ENCODE measurements around the gene PRDX1.
"Not testable (repeated sequence)": the region's sequence is repeated elsewhere in the genome, so short reads cannot be mapped to it uniquely, and the experiment has no call there.

PRDX1 gene

DNA sequence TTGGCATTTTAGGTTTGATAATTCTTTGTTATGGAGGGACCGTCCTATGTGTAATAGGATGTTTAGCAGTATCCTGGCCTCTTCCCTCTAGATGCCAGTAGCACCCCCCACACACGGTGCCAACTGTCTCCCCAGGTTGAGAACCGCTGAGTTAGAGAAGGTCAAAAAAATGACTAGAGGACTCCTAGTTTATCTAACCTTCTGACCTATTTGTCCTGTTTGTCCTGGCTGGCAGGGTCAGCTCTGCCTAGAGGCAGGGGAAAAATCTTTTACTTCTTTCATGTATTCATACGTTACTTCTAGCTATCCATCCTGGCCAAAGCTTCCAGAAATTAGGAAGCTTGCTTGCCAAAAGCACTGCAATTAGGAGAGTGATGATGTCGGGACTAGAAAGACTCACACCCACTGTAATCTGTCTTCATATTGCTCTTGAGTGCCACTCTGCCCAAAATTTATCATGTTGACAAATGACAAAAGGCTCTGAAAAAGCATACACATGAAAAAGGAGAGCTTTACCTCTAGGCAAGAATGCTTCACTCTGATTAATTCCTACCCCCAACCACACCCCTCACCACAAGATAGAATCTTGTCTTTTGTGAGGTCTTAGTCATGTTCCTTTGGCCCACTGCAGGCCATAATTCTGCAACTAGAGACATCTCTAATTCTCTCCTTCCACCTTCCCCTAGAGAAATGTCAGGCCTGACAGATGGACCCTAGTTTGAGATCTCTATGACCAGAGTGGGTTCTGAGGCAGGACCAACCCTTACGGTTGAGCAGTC lies 14.5 kb upstream of the PRDX1 start:
- no peak for DNase-seq (ENCODE audit: low read depth)

DNA sequence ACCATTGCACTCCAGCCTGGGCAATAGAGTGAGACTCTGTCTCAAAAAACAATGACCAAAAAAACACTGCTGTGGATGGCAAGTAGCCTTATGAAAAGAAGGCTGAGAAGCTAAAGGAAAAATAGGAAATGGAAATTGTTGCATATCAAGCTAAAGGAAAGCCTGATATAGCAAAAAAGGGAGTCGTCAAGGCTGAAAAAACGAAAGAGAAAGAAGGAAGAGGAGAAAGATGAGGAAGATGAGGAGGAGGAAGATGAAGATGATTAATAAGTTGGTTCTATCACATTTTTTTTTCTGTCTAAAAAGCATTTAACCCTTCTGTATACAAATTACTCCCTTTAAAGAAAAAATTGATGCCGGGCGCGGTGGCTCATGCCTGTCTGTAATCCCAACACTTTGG lies 10.2 kb upstream of the PRDX1 start:
- no peak for DNase-seq (ENCODE audit: low read depth)

DNA sequence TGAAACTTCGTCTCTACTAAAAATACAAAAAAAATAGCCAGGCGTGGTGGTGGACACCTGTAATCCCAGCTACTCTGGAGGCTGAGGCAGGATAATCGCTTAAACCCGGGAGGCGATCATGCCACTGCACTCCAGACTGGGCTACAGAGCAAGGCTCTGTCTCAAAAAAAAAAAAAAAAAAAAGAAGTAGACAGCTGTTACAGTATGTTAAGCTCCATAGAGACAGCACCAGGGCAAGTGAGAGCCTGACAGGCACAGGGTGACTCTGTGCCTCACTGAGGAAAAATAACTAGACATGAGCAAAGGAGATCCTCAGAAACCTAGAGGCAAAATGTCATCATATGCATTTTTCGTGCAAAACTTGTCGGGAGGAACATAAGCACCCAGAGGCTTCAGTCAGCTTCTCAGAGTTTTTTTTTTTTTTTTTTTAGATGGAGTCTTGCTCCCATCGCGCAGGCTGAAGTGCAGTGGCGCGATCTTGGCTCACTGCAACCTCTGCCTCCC lies 9.0 kb upstream of the PRDX1 start:
- no peak for DNase-seq (ENCODE audit: low read depth)

DNA sequence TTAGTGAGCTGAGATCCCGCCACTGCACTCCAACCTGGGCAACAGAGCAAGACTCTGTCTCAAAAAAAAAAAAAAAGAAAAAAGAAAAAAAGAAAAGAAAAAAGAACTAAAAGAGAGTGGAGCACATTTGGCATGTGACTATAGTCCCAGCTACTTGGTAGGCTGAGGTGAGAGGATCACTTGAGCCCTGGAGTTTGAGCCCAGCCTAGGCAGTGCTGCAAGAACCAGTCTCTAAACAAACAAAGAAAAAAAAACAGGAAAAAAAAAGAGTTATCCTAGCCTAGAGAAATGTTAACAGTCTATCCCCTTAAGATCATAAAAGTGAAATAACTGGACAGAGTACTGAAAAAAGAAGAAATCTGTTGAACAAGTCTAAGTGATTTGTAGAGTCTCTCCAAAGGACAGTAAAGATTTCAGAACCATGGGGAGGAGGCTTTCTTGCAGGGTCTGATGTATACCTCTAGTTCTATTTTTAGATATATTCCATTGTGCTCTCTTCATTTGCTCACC lies 4.5 kb upstream of the PRDX1 start:
- no peak for DNase-seq (ENCODE audit: low read depth)

DNA sequence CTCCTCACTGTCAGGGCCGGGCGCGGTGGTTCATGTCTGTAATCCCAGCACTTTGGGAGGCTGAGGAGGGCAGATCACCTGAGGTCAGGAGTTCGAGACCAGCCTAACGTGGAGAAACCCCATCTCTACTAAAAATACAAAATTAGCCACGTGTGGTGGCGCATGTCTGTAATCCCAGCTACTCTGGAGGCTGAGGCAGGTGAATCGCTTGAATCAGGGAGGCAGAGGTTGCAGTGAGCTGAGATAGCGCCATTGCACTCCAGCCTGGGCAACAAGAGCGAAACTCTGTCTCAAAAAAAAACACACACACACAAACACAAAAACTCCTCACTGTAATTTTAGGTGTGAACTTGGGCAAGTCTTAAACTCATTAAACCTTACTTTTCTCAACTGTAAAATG lies 2.3 kb upstream of the PRDX1 start:
- DNase-seq (ENCODE audit: low read depth), result not testable (repeated sequence)

DNA sequence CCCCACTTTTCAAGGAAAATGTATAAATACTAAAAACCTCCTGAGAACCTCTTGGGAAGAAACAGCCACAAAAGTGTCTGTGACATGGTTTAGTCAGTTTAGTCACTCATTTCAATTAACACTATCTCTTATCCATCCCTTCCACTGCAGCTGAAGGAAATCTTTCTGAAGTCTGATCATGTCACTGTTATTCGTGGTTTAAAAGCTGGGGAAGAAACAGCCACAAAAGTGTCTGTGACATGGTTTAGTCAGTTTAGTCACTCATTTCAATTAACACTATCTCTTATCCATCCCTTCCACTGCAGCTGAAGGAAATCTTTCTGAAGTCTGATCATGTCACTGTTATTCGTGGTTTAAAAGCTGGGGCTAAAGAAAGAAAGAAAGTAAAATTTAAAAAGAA lies 1.8 kb upstream of the PRDX1 start:
- DNase-seq (ENCODE audit: low read depth), result not testable (repeated sequence)

DNA sequence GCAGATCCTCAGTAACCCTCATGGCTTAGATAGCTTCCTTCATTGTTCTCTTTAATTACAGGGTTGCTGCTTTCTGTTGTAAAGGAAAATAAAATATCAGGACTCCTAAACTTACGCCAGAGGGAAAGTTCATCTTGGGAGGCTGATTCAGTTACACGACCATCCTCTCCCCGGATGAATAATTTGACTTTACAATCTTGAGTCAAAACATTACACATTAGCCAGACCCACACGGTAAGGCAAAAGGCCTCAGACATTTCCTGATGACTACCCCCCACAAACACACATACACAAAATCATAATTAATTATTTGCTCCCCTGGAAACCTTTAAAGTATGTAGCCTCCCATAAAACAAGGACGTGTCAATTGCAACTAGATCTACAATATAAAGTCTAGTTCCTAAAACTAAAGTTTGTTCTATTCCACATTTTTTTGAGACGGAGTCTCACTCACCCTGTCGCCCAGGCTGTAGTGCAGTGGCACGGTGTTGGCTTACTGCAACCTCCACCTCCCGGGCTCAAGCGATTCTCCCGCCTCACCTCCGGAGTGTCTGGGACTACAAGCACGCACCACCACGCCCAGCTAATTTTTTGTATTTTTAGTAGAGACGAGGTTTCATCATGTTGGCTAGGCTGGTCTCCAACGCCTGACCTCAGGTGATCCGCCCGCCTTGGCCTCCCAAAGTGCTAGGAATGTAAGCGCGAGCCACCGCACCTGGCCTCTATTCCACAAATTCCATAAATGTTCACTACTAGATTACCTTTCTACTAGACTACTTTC lies 830 bp upstream of the PRDX1 start:
- DNase-seq (ENCODE audit: low read depth), result no peak

DNA sequence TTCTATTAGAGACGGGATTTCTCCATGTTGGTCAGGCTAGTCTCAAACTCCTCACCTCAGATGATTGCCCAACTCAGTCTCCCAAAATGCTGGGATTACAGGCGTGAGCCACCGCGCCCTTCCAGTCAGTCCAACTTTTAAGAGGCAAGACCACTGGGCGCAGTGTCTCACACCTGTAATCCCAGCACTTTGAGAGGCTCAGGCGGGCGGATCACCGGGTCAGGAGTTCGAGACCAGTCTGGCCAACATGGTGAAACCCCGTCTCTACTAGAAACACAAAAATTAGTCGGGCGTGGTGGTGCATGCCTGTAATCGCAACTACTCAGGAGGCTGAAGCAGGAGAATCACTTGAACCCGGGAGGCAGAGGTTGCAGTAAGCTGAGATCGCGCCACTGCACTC lies 1.9 kb downstream of the PRDX1 start:
- DNase-seq (ENCODE audit: low read depth), result not testable (repeated sequence)

DNA sequence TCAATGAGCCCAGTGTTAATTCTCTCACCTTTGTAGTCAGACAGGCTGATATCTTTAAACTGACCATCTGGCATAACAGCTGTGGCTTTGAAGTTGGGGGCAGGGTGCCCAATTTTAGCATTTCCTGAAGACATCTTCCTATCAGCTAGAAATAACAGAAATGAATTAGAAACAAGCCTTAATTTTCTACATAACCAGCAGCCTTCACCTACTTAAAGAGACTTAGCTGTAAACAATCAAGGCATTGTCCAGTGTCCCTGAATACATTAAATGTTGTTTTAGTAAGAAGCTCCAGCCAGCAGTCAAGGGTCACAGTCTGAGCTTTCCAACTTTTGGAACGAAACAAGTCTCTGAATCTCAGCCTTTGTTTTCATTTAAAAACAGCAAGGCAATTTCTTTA lies 2.8 kb downstream of the PRDX1 start:
- DNase-seq (ENCODE audit: low read depth), result no peak

DNA sequence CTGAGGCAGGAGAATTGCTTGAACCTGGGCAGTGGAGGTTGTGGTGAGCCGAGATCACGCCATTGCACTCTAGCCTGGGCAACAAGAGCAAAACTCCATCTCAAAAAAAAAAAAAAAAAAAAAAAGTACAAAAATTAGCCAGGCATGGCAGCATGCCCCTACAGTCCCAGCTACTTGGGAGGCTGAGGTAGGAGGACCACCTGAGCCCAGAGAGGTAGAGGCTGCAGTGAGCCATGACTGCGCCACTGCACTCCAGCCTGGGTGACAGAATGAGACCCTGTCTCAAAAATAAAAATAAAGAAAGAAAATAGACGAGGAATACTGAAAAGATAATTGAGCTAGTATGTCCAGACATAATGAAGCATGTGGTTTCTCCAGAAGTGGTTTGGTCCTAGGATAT lies 3.3 kb downstream of the PRDX1 start:
- DNase-seq (ENCODE audit: low read depth), result not testable (repeated sequence)

DNA sequence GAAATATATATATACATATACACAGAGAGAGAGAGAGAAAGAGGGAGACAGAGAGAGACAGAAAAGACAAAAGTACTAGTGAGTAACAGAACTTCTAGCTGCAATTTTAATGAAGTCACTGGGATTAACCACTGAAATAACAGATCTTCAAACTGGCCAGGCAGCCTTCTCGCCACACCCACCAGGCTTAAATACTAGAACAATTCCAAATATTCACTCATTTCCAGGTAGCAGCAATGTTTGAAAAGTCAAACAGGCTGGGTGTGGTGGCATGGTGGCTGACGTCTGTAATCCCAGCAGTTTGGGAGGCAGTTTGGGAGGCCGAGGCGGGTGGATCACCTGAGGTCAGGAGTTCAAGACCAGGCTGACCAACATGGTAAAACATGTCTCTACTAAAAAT lies 5.2 kb downstream of the PRDX1 start:
- no peak for DNase-seq (ENCODE audit: low read depth)

DNA sequence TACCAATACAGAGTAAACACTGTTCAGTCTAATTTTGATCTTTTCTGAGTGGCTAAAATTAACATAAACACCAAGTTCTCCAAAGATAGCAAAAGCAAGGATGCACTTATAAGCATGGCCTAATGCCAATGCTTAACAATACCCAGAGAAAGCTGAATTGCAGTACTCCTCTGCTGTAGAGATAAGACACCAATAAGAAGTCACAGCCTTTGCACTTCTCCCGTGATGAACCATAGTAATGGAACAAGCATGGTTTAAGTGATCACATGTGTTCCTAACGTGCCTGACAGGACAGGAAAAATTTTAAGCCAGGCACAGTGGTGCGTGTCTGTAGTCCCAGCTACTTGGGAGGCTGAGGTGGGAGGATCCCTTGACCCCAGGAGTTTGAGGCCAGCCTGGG lies 5.6 kb downstream of the PRDX1 start:
- no peak for DNase-seq (ENCODE audit: low read depth)

DNA sequence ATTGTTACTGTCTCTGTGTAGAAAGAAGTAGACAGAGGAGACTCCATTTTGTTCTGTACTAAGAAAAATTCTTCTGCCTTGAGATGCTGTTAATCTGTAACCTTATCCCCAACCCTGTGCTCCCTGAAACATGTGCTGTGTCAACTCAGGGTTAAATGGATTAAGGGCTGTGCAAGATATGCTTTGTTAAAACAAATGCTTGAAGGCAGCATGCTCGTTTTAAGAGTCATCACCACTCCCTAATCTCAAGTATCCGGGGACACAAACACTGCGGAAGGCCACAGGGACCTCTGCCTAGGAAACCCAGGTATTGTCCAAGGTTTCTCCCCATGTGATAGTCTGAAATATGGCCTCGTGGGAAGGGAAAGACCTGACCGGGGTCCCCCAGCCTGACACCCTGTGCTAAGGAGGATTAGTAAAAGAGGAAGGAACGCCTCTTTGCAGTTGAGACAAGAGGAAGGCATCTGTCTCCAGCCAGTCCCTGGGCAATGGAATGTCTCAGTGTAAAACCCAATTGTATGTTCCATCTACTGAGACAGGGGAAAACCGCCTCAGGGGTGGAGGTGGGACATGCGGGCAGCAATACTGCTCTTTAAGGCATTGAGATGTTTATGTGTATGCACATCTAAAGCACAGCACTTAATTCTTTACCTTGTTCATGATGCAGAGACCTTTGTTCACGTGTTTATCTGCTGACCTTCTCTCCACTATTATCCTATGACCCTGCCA lies 8.0 kb downstream of the PRDX1 start:
- DNase-seq (ENCODE audit: low read depth), result not testable (repeated sequence)

DNA sequence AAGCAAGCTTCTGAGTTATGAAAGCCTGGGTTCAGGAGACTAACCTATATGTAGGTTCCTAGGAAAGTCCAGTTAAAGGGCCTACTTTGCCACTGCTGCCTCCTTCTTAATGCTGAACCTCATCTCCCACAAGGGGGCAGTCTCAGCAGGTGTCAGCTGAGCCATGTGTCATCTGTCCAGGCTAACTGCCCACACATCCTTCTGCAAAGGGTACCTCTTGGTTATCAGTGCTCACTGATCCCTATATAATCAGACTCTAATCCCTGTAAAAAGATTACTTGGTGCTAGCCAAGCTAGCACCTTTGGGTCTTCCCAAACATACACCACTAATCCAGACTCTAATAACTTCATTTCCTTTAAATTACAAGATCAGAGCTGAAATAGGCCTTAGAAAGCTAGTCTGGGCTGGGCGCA lies 9.0 kb downstream of the PRDX1 start:
- no peak for DNase-seq (ENCODE audit: low read depth)

DNA sequence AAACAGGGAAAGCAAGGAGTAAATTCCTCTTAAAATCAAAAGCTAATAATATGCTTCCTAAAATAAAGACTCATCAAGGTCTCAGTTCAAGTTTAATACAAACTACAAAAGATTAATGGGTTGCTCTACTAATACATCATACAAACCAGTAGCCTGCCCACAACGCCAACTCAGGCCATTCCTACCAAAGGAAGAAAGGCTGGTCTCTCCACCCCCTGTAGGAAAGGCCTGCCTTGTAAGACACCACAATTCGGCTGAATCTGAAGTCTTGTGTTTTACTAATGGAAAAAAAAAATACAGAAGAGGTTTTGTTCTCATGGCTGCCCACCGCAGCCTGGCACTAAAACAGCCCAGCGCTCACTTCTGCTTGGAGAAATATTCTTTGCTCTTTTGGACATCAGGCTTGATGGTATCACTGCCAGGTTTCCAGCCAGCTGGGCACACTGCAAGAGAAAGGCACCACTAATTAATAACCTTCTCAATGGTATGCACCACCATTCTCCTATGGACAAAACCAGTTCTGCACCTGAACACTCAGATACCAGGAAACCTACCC lies 10.6 kb downstream of the PRDX1 start:
- no peak for DNase-seq (ENCODE audit: low read depth)

DNA sequence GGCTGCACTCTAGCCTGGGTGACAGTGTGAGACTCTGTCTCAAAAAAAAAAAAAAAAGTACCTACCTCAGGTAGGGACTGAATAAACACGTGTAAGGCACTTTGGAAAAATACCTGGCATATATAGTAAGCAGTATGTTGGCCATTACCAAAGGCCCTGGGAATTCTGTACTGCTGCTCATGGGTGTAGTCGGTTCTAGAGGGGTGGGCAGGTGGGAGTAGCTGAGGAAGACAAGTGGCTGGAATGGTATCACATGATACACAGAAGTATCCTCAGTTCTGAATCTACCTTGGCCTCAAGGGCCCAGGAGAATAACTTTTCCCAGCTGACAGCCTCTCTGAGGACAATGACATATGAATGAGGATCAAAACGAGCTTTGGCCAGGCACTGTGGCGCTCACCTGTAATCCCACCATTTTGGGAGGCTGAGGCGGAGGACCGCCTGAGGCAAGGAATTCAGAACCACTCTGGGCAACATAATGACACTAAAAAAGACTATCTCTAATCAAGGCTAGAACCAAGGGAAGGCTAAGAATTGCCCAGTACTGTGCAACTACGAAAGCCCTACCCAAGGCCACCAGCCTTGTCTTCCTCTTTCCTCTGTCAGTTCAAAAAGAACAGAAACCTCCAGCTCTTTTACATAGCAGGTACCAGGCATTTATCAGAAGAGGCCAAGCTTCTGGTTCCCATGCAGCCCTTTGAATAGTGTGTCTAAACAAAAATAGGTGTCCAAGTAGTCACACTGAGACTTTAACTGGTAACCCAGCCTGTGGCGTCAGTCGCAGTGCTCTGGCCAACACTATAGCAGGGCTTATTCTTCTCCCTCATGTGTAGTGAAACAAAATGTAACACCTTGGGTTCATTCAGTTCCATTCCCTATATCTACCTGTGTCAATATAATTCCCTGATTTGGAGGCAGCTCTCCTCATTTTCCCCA lies 11.4 kb downstream of the PRDX1 start:
- DNase-seq (ENCODE audit: low read depth), result no peak

DNA sequence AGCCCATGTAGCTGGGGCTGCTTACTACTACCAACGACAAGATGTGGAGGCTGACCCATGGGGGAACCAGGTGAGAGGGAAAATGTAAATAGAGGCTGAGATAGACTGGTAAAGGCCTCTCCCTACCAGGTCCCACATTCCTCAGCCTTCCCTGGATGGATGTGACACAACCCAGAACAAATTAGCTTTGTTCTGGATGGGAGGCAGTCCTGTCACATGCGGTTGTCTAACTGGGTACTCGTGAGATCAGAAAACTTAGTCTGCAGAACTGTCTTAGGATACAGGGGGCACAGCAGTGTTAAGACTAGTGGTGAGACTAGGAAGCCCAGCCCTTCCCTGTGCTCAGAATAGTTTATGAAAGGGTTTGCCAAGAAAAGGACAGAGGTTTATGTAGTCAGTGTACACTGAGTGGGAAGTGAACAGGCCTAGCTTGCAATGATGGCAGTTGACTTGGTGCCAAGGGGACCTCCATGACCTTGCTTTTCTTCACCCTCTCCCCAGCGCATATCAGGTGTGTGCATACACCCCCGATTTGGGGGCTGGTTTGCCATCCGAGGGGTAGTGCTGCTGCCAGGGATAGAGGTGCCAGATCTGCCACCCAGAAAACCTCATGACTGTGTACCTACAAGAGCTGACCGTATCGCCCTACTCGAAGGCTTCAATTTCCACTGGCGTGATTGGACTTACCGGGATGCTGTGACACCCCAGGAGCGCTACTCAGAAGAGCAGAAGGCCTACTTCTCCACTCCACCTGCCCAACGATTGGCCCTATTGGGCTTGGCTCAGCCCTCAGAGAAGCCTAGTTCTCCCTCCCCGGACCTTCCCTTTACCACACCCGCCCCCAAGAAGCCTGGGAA lies 13.2 kb downstream of the PRDX1 start:
- DNase-seq (ENCODE audit: low read depth), result no peak

DNA sequence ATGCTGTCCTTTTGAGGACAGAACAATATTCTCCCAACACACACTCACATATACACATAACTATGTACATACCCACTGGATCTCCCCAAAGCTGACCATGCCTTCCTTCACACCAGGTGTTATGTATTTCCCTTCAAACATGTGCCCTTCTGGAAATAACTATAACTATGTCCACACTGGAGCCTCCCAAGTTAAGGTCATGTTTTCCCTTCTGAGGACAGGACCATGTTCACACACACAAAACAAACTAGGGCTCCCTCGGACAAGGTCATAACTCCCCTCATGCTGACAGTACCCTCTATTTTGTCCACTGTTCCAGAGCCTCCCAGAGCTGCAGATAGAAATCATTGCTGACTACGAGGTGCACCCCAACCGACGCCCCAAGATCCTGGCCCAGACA lies 13.8 kb downstream of the PRDX1 start:
- no peak for DNase-seq (ENCODE audit: low read depth)

DNA sequence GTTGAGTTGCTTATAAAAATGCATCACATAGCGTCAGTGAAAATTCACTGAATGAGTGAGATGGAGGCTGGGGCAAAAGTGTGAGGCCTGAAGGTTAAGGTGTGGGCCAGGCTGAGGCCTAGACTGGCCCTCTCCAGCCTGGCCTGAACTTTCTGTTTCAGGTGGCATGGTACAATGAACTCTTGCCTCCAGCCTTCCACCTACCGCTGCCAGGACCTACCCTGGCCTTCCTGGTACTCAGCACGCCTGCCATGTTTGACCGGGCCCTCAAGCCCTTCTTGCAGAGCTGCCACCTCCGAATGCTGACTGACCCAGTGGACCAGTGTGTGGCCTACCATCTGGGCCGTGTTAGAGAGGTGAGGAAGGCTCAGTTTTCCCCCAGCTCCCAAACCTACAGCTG lies 14.5 kb downstream of the PRDX1 start:
- DNase-seq (ENCODE audit: low read depth), result no peak

Data from stimulated activated CD8-positive, alpha-beta memory T cell treated with anti-CD3 and anti-CD28 coated beads, Interleukin-7, amount 100 ng/mL, for 24 hours (primary cell).